HepG2 (cell line): Measurements from ENCODE around the gene TIFAB. TPM values are rescaled to one million over a fixed set of nuclear protein-coding genes. Genes with fewer than 3 reads are reported as not detected.

Experiments
- ATAC-seq: fragments of 200-7000 bp; cut with Tn5 transposase; 3 replicates; pipeline ENCODE4 v1.9.1; 2020; ENCODE audit warnings: mild to moderate bottlenecking, moderate library complexity
- BruUV-seq: library from RNA; stranded (reverse); fragments of 400-500 nt; replicated peaks from 2 replicates; lab custom pipeline; 2021; lab: Mats Ljungman, UMichigan
- CTCF ChIA-PET: fragments of 300-600 bp; formaldehyde crosslinking; extraction: SDS; loops from one replicate; lab custom pipeline; 2021; ENCODE audit warnings: low total read pairs, inconsistent platforms, low intra/inter-chr PET ratio; lab: Yijun Ruan, JAX
- POLR2A ChIA-PET: fragments of 350-600 bp; sonication (Branson Sonifier 250); formaldehyde crosslinking; loops from one replicate; lab custom pipeline; 2020; ENCODE audit warnings: antibody characterized with exemption, inconsistent platforms; lab: Yijun Ruan, JAX
- DNase-seq: peaks from one replicate; pipeline ENCODE4 v3.0.0-alpha.2; 2015; ENCODE audit warnings: low spot score
- FAIRE-seq: peaks from 3 replicates; lab custom pipeline; 2011; peaks lifted over from hg19 to GRCh38; lab: Jason Lieb, UNC
- H2AFZ ChIP-seq: one replicate; pipeline ENCODE4 v1.6.1; 2011; ENCODE audit warnings: low read length, inconsistent platforms
- H3K27ac ChIP-seq: fragments of 300-600 bp; 3 replicates; pipeline ENCODE4 v1.8.0; 2011; ENCODE audit warnings: mixed run types, mild to moderate bottlenecking, mixed read lengths, low read length, inconsistent platforms; ENCODE audit not compliant: insufficient read depth; ENCODE audit errors: extremely low read length
- H3K27me3 ChIP-seq, 2 experiments: fragments of 200-600 bp in 1 of 2; 2 replicates in 1 of 2; 3 replicates in 1 of 2; pipeline versions ENCODE4 v1.6.0 to v1.8.0; 2011; ENCODE audit warnings: low read length in 2 of 2, mild to moderate bottlenecking in 2 of 2, moderate library complexity in 2 of 2, inconsistent platforms in 1 of 2; ENCODE audit not compliant: insufficient read depth in 2 of 2, control insufficient read depth in 1 of 2
- H3K36me3 ChIP-seq, 2 experiments: fragments of 200-600 bp in 1 of 2; replicated peaks in 1 of 2; 2 replicates in 1 of 2; 3 replicates in 1 of 2; pipeline versions ENCODE4 v1.5.1 to v1.8.0; 2011; ENCODE audit warnings: low read length in 2 of 2, inconsistent platforms in 1 of 2; ENCODE audit not compliant: insufficient read depth in 2 of 2, control insufficient read depth in 1 of 2
- H3K4me1 ChIP-seq: 2 replicates; pipeline ENCODE4 v1.5.1; 2012; ENCODE audit warnings: low read length, inconsistent platforms; ENCODE audit not compliant: insufficient read depth
- H3K4me2 ChIP-seq: 2 replicates; pipeline ENCODE4 v1.6.0; 2011; ENCODE audit warnings: low read depth, low read length, inconsistent platforms
- H3K4me3 ChIP-seq, 3 experiments: fragments of 200-600 bp in 1 of 3; sonication (generic), shearing (Covaris generic) in 1 of 3; replicated peaks in 1 of 3; 2 replicates each; pipeline ENCODE4 v1.5.1; 2011 to 2016; ENCODE audit warnings: low read length in 3 of 3, inconsistent platforms in 2 of 3, low read depth in 2 of 3, mild to moderate bottlenecking in 2 of 3, control low read depth in 1 of 3, mixed read lengths in 1 of 3; ENCODE audit not compliant: insufficient read depth in 1 of 3
- H3K79me2 ChIP-seq: one replicate; pipeline ENCODE4 v1.6.1; 2011; ENCODE audit warnings: low read length, inconsistent platforms; ENCODE audit not compliant: insufficient read depth
- H3K9ac ChIP-seq: 2 replicates; pipeline ENCODE4 v1.6.0; 2011; ENCODE audit warnings: mild to moderate bottlenecking, low read depth, low read length, inconsistent platforms; ENCODE audit not compliant: insufficient read depth
- H3K9me3 ChIP-seq: 2 replicates; pipeline ENCODE4 v1.5.1; 2012; ENCODE audit warnings: mild to moderate bottlenecking, low read length
- H4K20me1 ChIP-seq: 2 replicates; pipeline ENCODE4 v1.6.0; 2011; ENCODE audit warnings: inconsistent platforms, mild to moderate bottlenecking, low read length, moderate library complexity; ENCODE audit not compliant: insufficient read depth
- BHLHE40 ChIP-seq: IDR thresholded peaks from 2 replicates; pipeline ENCODE4 v1.6.1; 2011; ENCODE audit warnings: low read length, improper control_type of control experiment
- FOSL2 ChIP-seq: sonication (generic); formaldehyde crosslinking; IDR thresholded peaks from 2 replicates; pipeline ENCODE4 v1.4.0; 2020; ENCODE audit warnings: missing genetic modification reagents
- FOXA1 ChIP-seq, 2 experiments: fragments of 450-650 bp in 1 of 2; sonication (generic) in 1 of 2; formaldehyde crosslinking in 1 of 2; IDR thresholded peaks; 2 replicates each; pipeline versions ENCODE4 v1.4.0 to v1.6.1; 2016 to 2020; ENCODE audit warnings: missing genetic modification reagents in 1 of 2
- HBP1 ChIP-seq: IDR thresholded peaks from 2 replicates; pipeline ENCODE4 v1.6.1; 2016; ENCODE audit warnings: low read depth, control low read depth
- KLF11 ChIP-seq: IDR thresholded peaks from 2 replicates; pipeline ENCODE4 v1.6.1; 2016; ENCODE audit warnings: missing compliant biosample characterization
- MAZ ChIP-seq, 2 experiments: sonication (generic) in 1 of 2; formaldehyde crosslinking in 1 of 2; IDR thresholded peaks; 2 replicates each; pipeline versions ENCODE4 v1.5.0 to v1.6.1; 2012 to 2020; ENCODE audit warnings: low read depth in 2 of 2, mild to moderate bottlenecking in 2 of 2, borderline replicate concordance in 1 of 2, improper control_type of control experiment in 1 of 2, low read length in 1 of 2, missing genetic modification reagents in 1 of 2, moderate library complexity in 1 of 2
- RERE ChIP-seq: IDR thresholded peaks from 2 replicates; pipeline ENCODE4 v1.6.1; 2016; ENCODE audit warnings: low read depth, missing genetic modification reagents, missing compliant biosample characterization
- THAP7 ChIP-seq: sonication (generic); formaldehyde crosslinking; IDR thresholded peaks from 2 replicates; pipeline ENCODE4 v1.8.1; 2023; ENCODE audit warnings: mild to moderate bottlenecking, missing genetic modification reagents
- TP53 ChIP-seq: sonication (generic); formaldehyde crosslinking; conservative IDR thresholded peaks from 2 replicates; pipeline ENCODE4 v1.4.0; 2020; ENCODE audit warnings: missing genetic modification reagents
- ZNF549 ChIP-seq: sonication (generic); formaldehyde crosslinking; IDR thresholded peaks from 2 replicates; pipeline ENCODE4 v1.5.0; 2020; ENCODE audit warnings: missing genetic modification reagents
- ZNF563 ChIP-seq: sonication (generic); formaldehyde crosslinking; IDR thresholded peaks from 2 replicates; pipeline ENCODE4 v1.8.0; 2022; ENCODE audit warnings: mild to moderate bottlenecking, moderate library complexity, missing genetic modification reagents
- ZNF570 ChIP-seq: sonication (generic); formaldehyde crosslinking; IDR thresholded peaks from 2 replicates; pipeline ENCODE4 v1.4.0; 2020; ENCODE audit warnings: mild to moderate bottlenecking, missing genetic modification reagents, borderline replicate concordance
- WGBS: methylation state at CpG from one replicate; pipeline ENCODE4 v1.1.6; 2017; ENCODE audit warnings: low lambda C conversion rate; 5-methylcytosine and 5-hydroxymethylcytosine counted together
- in situ Hi-C: cut with HindIII; loops from 2 replicates; pipeline ENCODE4 v1.10.0; 2017; ENCODE audit warnings: low pct_unique_long_range_greater_than_20kb; ENCODE audit not compliant: extremely low pct_ligation_motif_present
- intact Hi-C: fragments of 100-400 bp; cut with micrococcal nuclease; formaldehyde crosslinking; loops from one replicate; pipeline ENCODE4 v1.10.0; 2022; ENCODE audit not compliant: unreplicated experiment
- polyA plus RNA-seq, 8 experiments: library from polyadenylated mRNA; depleted of rRNA in 3 of 8; stranded (reverse) in 7 of 8; unstranded in 1 of 8; fragments of >200 nt; fragmentation: Illumina TruSeq in 4 of 8; extraction: Trizol in 4 of 8; gene quantifications; 2 replicates each; pipeline versions ENCODE4 v1.2.1 to v1.2.3, GENCODE V29; 2011 to 2016; ENCODE audit warnings: low read depth in 4 of 8, missing spikeins in 1 of 8, mixed read lengths in 1 of 8; ENCODE audit not compliant: insufficient read depth in 1 of 8
- total RNA-seq, 5 experiments: library from RNA; depleted of rRNA; stranded (reverse); fragments of >200 nt; fragmentation: Illumina TruSeq; extraction: Trizol; gene quantifications; 2 replicates each; pipeline ENCODE4 v1.2.3, GENCODE V29; 2016; ENCODE audit warnings: low read depth in 1 of 5

Gene TIFAB
- total and polyA plus RNA-seq, 2 of the 13 experiments (the other 11 are each of a cell fraction or from before 2014, with no cell fraction given) = not detected

GRCh38 chr5:135488727-135489465 is 36.7 kb upstream of the TIFAB start:
- Histone ChIP-seq H3K4me2 (peak overlapping the region; percentile 81), H3K27me3 (peaks cover 0 to 24% of the 10 kb centered on the region in 2 experiments; a peak in 3 of 5 replicates), H3K36me3 (no peaks in the 10 kb centered on the region), H4K20me1 (no peaks in the 10 kb centered on the region), H3K27ac (peak overlapping the region; percentile 87), H2AFZ (no peak overlapping the region), H3K9me3 (no peaks in the 10 kb centered on the region), H3K79me2 (no peaks in the 10 kb centered on the region), H3K4me1 (peaks cover 88% of the 10 kb centered on the region), H3K4me3 (peak overlapping the region; percentile 31 to 69 (median 49)), H3K9ac (no peak overlapping the region)
- in situ Hi-C loops = no loop called here
- DNase-seq (peak; percentile 81), FAIRE-seq (peak; percentile 81), ATAC-seq (peak; percentile 76)
- POLR2A ChIA-PET = no interaction called here
- BruUV-seq = no TSS peak
- 0% methylated on average over 15 of the region's 44 CpGs for WGBS
- intact Hi-C loops = no loop called here
- CTCF ChIA-PET = interaction anchor here (0.6 kb wide), 1 partner anchor 23 kb away, joined by 3 read pairs; no protein-coding TSS in a partner anchor
- TF ChIP-seq ZNF549 (CRISPR knock-in tag) = no peak
- no peak for TF ChIP-seq KLF11 (CRISPR knock-in tag)
- no peak; the same call in 1 of the 2 replicates for TF ChIP-seq MAZ (IDR thresholded peaks at IDR 0.05; ENCODE audit: borderline replicate concordance, low read depth, low read length)
- TF ChIP-seq MAZ (CRISPR knock-in tag; IDR thresholded peaks at IDR 0.05; ENCODE audit: low read depth) = no peak
- TF ChIP-seq HBP1 (CRISPR knock-in tag) = no peak
- TF ChIP-seq TP53 (CRISPR knock-in tag) = no peak
- no peak for TF ChIP-seq BHLHE40
- TF ChIP-seq FOXA1 (IDR thresholded peaks at IDR 0.05) = no peak
- peak; percentile 44; the same call in 1 of the 2 replicates for TF ChIP-seq FOXA1 (CRISPR knock-in tag; IDR thresholded peaks at IDR 0.05)
- no peak for TF ChIP-seq ZNF563 (CRISPR knock-in tag)
- peak; percentile 67 for TF ChIP-seq FOSL2 (CRISPR knock-in tag)
- TF ChIP-seq THAP7 = no peak
- TF ChIP-seq ZNF570 (CRISPR knock-in tag) = no peak
- peak; percentile 75; the same call in 1 of the 2 replicates for TF ChIP-seq RERE (CRISPR knock-in tag)
